Liver (tissue), 3 donors: ENCODE measurements around the gene ADCY9.

Experiments
- SP1 ChIP-seq: IDR thresholded peaks from 2 replicates; pipeline ENCODE4 v1.6.1; 2018; ENCODE audit warnings: antibody characterized with exemption, mild to moderate bottlenecking
- TF ChIP-seq, protein P1 (sequence below): IDR thresholded peaks from 2 replicates; pipeline ENCODE4 v1.6.1; 2016; ENCODE audit warnings: antibody characterized with exemption, mild to moderate bottlenecking
- TF ChIP-seq, protein P2 (sequence below): fragments of 150-350 bp; IDR thresholded peaks from 2 replicates; pipeline ENCODE4 v1.5.1; 2017; ENCODE audit warnings: improper control_type of control experiment, low read depth, low read length; ENCODE audit not compliant: missing input control
- donor health status: healthy.
- donor health status: healthy.

DNA sequence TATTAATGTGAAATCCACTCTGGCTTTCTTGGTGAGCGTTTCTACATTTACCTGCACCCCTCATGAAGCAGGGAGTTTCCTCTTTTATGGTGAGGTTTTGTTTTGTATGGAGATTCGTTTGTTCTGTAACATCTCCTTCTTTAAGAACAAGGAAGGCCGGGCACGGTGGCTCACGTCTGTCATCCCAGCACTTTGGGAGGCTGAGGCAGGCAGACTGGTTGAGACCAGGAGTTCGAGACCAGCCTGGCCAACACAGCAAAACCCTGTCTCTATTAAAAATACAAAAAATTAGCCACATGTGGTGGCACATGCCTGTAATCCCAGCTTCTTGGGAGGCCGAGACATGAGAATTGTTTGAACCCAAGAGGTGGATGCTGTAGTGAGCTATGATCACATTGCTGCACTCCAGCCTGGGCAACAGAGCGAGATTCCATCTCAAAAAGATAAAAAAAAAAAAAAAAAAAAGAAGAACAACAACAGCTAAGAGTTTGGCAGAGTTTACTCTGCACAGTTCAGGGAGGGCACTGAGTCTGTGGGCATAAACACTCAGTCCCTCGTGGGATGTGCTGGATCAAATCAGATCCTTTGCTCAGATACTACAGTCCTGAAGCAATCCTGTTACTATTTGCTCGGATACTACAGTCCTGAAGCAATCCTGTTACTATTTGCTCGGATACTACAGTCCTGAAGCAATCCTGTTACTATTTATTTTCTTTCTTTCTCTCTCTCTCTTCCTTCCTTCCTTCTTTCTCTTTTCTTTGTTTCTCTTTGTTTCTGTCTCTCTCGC lies 28.9 kb downstream of the ADCY9 start:
- TF ChIP-seq, protein P1, sequence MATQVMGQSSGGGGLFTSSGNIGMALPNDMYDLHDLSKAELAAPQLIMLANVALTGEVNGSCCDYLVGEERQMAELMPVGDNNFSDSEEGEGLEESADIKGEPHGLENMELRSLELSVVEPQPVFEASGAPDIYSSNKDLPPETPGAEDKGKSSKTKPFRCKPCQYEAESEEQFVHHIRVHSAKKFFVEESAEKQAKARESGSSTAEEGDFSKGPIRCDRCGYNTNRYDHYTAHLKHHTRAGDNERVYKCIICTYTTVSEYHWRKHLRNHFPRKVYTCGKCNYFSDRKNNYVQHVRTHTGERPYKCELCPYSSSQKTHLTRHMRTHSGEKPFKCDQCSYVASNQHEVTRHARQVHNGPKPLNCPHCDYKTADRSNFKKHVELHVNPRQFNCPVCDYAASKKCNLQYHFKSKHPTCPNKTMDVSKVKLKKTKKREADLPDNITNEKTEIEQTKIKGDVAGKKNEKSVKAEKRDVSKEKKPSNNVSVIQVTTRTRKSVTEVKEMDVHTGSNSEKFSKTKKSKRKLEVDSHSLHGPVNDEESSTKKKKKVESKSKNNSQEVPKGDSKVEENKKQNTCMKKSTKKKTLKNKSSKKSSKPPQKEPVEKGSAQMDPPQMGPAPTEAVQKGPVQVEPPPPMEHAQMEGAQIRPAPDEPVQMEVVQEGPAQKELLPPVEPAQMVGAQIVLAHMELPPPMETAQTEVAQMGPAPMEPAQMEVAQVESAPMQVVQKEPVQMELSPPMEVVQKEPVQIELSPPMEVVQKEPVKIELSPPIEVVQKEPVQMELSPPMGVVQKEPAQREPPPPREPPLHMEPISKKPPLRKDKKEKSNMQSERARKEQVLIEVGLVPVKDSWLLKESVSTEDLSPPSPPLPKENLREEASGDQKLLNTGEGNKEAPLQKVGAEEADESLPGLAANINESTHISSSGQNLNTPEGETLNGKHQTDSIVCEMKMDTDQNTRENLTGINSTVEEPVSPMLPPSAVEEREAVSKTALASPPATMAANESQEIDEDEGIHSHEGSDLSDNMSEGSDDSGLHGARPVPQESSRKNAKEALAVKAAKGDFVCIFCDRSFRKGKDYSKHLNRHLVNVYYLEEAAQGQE = no peak
- TF ChIP-seq, protein P2, sequence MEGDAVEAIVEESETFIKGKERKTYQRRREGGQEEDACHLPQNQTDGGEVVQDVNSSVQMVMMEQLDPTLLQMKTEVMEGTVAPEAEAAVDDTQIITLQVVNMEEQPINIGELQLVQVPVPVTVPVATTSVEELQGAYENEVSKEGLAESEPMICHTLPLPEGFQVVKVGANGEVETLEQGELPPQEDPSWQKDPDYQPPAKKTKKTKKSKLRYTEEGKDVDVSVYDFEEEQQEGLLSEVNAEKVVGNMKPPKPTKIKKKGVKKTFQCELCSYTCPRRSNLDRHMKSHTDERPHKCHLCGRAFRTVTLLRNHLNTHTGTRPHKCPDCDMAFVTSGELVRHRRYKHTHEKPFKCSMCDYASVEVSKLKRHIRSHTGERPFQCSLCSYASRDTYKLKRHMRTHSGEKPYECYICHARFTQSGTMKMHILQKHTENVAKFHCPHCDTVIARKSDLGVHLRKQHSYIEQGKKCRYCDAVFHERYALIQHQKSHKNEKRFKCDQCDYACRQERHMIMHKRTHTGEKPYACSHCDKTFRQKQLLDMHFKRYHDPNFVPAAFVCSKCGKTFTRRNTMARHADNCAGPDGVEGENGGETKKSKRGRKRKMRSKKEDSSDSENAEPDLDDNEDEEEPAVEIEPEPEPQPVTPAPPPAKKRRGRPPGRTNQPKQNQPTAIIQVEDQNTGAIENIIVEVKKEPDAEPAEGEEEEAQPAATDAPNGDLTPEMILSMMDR = no peak
- TF ChIP-seq SP1 = no peak
